GM21619 (cell line): Measurements from ENCODE around the gene ARHGAP23.
A peak's percentile ranks its signal among the peaks of the same experiment; 100 is the strongest.

ENCODE experiments used
- ATAC-seq: cut with Tn5 transposase; IDR thresholded peaks from one replicate; pipeline ENCODE4 v1.9.1; 2021; ENCODE audit not compliant: unreplicated experiment

The ARHGAP23 gene

GRCh38 chr17:38545531-38546225 is 117.4 kb downstream of the ARHGAP23 start:
- ATAC-seq = no peak

DNA sequence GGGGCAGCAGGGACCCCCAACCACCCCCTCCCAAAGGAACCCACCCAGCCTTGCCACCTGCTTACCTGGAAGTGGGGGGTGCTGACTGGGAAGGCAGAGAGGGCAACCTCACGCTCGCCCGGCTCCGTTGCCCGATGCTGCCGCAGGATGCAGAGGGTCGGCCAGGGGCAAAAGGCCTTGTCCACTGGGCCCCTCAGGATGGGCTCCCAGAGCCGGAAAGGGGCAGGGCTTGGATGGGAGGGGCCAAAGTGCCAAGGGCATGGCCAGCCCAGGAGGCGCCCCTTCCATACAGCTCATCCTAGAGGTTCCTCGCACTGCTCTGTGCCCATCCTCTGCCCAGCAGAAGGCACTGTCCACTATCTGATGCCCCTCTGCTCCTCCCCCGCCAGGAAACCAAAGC is 118.1 kb downstream of the ARHGAP23 start:
- no peak for ATAC-seq

- ATAC-seq = no peak
Measured at GRCh38 chr17:38547444-38547843, 119.2 kb downstream of the ARHGAP23 start.

GRCh38 chr17:38549285-38549684 is 121.0 kb downstream of the ARHGAP23 start:
- no peak for ATAC-seq

GRCh38 chr17:38550661-38551060 is 122.4 kb downstream of the ARHGAP23 start:
- no peak for ATAC-seq

DNA sequence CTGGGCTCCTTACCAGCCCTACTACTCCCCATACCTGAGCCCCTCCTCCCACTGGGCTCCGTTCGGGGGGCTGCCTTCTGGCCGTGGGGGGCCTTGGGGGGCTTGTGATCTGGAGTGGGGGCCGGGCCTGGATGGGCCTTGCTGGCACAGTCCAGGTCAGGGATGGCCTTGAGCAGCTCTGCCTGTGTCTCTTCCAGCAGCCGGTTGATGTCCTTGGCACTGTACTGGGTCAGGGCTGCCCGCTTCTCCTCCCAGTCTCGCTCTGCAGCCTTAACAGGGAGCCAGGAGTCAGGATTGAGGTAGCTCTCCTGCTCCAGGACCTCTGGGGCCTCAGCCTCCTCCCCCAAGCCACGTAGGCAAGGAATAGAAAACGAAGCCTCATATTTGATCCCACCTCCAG is 122.9 kb downstream of the ARHGAP23 start:
- no peak for ATAC-seq

DNA sequence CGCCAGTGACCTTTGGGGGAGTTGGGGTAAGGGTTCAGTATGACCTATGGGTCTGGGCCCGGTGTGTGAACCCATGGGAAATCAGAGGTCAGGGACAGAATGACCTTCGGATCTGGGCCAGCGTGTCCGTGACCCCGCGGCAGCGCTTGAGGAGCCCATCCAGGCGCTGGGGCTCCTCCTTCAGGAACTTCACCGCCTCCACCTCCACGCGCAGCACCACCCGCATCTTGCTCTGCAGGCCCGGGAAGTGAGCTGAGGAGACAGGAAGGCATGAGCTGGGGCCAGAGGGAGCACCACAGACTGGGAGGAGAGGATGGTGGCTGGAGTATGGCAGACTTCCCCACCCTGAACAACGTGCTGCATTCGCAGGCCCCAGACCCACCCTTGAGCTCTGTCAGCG is 124.1 kb downstream of the ARHGAP23 start:
- ATAC-seq = no peak

- ATAC-seq = no peak
Measured at GRCh38 chr17:38554430-38555350, 126.4 kb downstream of the ARHGAP23 start.

GRCh38 chr17:38556239-38556638 is 128.0 kb downstream of the ARHGAP23 start:
- no peak for ATAC-seq

DNA sequence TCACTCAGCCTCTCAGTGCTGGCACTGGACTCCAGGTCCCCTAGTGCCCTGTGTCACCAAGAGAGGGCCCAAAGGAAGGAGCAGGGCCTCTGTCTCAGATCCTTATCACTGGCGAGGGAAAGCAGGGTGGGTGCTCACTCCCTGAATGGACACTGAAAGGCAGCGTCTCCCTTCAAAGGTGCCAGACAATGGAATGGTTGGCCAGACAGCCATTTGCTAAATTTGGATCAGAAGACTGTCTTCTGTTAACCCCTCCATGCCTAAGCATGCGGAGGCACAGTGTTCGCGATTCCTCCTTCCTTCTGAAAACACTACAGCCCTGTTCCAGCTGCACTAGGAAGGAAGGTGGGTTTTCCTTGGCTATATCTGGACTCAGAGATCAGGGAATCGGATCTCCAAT is 129.1 kb downstream of the ARHGAP23 start:
- no peak for ATAC-seq

DNA sequence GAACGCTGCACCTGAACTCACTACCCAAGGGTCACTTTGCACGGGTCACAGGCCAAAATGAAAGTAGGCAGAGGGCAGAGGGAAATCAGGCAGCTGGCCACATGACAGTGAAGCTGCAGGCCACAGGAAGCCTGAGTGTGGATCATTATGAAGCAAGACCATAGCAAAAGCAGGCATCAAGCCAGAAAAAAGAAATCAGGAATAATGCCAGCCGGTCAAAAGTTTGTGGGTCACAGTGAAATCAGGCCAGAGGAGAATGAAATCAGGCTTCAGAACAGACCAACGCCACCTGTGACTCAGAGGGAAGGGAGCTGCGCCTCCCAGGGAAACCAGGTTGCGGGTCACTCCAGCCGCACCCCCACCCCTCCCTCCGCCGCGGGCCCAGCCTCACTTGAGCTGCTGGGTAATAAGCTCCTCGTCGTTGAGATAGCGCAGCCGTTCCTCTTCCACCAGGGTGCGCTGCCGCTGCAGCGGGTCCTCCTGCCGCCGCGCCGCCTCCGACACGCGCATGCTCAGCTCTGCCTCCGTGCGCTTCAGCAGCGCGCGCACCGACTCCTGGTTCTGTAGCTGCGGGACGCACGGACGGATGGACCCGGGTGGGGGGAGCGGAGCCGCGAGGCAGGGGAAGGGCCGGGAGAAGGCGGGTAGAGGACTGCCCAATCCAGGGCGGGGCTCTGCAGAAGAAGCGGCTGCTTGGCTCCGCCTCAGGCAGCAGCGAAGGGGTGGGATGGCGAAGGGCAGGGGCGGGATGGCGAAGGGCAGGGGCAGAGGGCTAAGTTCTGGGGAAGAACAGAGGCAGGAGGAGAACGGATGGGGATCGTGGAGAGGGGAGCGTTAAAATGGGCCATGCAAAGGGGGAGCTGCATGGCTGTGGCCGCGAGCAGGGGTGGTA is 129.8 kb downstream of the ARHGAP23 start:
- ATAC-seq = no peak

- ATAC-seq = no peak
Measured at GRCh38 chr17:38558728-38559050, 130.4 kb downstream of the ARHGAP23 start.

GRCh38 chr17:38559051-38559879 is 131.0 kb downstream of the ARHGAP23 start:
- ATAC-seq = peak; percentile 57

- ATAC-seq = no peak
Measured at GRCh38 chr17:38559880-38560230, 131.6 kb downstream of the ARHGAP23 start.

GRCh38 chr17:38560503-38561318 is 132.4 kb downstream of the ARHGAP23 start:
- no peak for ATAC-seq

GRCh38 chr17:38561416-38562214 is 133.4 kb downstream of the ARHGAP23 start:
- ATAC-seq = no peak
